Esophagus muscularis mucosa (tissue), 4 donors: ENCODE results near the gene MTMR11. TPM values are rescaled to one million over a fixed set of nuclear protein-coding genes. Genes with fewer than 3 reads are reported as not detected.
A peak's percentile ranks its signal among the peaks of the same experiment; 100 is the strongest.

Experiments used
- DNase-seq: peaks from one replicate; pipeline ENCODE4 v3.0.0-alpha.2; 2017; ENCODE audit errors: extremely low spot score
- H3K27ac ChIP-seq, 4 donors: fragments of 200-600 bp; sonication (generic); replicated peaks in 1 of 4; 1 replicate in 3 of 4; 2 replicates in 1 of 4; pipeline ENCODE4 v1.5.1; 2016 to 2019; ENCODE audit warnings: mild to moderate bottlenecking in 1 of 4
- H3K27me3 ChIP-seq, 4 donors: fragments of 200-600 bp; sonication (generic); one replicate each; pipeline versions ENCODE4 v1.5.1 to v1.6.0; 2016 to 2019
- H3K36me3 ChIP-seq, 4 donors: fragments of 200-600 bp; sonication (generic); one replicate each; pipeline ENCODE4 v1.5.1; 2016 to 2019
- H3K4me1 ChIP-seq, 4 donors: fragments of 200-600 bp; sonication (generic); one replicate each; pipeline ENCODE4 v1.5.1; 2016 to 2019
- H3K4me3 ChIP-seq, 4 donors: fragments of 200-600 bp; sonication (generic); 1 replicate in 2 of 4; 2 replicates in 2 of 4; pipeline ENCODE4 v1.5.1; 2016 to 2019; ENCODE audit warnings: mild to moderate bottlenecking in 4 of 4, moderate library complexity in 1 of 4
- H3K9me3 ChIP-seq, 4 donors: fragments of 200-600 bp; sonication (generic); 1 replicate in 3 of 4; 2 replicates in 1 of 4; pipeline ENCODE4 v1.5.1; 2016 to 2019
- EP300 ChIP-seq: sonication (generic); formaldehyde crosslinking; IDR thresholded peaks from one replicate; pipeline ENCODE4 v1.6.1; 2017; ENCODE audit warnings: antibody characterized with exemption
- POLR2A ChIP-seq: fragments of 450-650 bp; IDR thresholded peaks from one replicate; pipeline ENCODE4 v1.6.1; 2017; ENCODE audit warnings: antibody characterized with exemption, moderate library complexity, mild to moderate bottlenecking, low read depth
- POLR2AphosphoS5 ChIP-seq, 2 donors: sonication (generic); formaldehyde crosslinking; IDR thresholded peaks; one replicate each; pipeline ENCODE4 v1.6.1; 2017; ENCODE audit warnings: antibody characterized with exemption in 2 of 2
- WGBS: methylation state at CpG from one replicate; pipeline ENCODE4 v1.1.5; 2018; 5-methylcytosine and 5-hydroxymethylcytosine counted together
- intact Hi-C: fragments of 100-400 bp; cut with DNase I; formaldehyde crosslinking; loops from one replicate; pipeline ENCODE4 v1.15.1; 2023
- total RNA-seq, 4 donors: library from RNA; depleted of rRNA; stranded (reverse); fragments of >200 nt; gene quantifications; one replicate each; pipeline versions ENCODE4 v1.1.0 to v1.2.1, GENCODE V29; 2016
- TF ChIP-seq, protein P1 (sequence below), 3 experiments: fragments of 200-600 bp in 2 of 3; fragments of 450-650 bp in 1 of 3; sonication (generic) in 2 of 3; IDR thresholded peaks; one replicate each; pipeline ENCODE4 v1.5.1; 2017 to 2019; ENCODE audit warnings: antibody characterized with exemption in 3 of 3, mild to moderate bottlenecking in 2 of 3, moderate library complexity in 1 of 3

Gene MTMR11
- total RNA-seq, 4 donors from 2014 or later: 7.3 to 15.0 (median 10.5) TPM

DNA sequence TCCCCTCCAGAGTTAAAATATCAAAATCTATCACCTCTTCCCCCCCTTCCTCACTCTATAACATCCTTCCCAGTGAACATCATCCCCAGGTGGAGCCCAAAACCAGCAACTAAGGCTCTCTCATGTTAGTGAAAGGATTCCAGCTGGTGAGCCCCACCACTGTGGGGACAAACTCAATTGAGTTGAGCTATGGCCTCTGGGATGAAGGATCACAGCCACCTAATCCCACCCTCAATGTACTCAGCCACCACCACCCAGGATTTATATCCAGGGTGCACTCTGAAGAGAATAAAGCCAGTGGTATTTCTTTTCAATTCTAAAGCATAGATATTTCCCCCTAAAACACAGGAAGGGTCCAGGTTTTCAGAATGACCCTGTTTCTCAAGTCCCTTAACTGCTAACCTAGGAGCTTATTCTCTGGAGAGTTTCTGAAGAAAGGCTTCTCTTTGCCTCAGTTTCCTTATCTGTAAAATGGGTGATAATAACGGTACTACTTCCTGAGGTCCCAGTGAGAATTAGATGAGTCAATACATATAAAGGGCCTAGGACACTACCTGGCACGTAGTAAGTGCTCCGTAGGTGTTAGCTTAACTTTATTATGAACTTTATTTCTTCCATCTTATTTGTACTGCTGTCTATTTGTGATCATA is 53.0 kb downstream of the MTMR11 start:
- no peak for DNase-seq
- Histone ChIP-seq H3K4me1 (peaks cover 18 to 35% (median 21%) of the 10 kb centered on the region in 4 donors), H3K27me3 (peaks cover 0 to 3% (median 0%) of the 10 kb centered on the region in 4 donors), H3K36me3 (no peaks in the 10 kb centered on the region), H3K27ac (no peak overlapping the region), H3K4me3 (peak overlapping the region in 1 of 4 donors; percentile 92), H3K9me3 (no peaks in the 10 kb centered on the region)
- intact Hi-C loops: no loop called here
- WGBS: 84% methylated on average over 3 of the region's 3 CpGs
- TF ChIP-seq POLR2AphosphoS5 (IDR thresholded peaks at IDR 0.05) (no peak), POLR2A (no peak), EP300 (no peak)
- TF ChIP-seq, protein P1, sequence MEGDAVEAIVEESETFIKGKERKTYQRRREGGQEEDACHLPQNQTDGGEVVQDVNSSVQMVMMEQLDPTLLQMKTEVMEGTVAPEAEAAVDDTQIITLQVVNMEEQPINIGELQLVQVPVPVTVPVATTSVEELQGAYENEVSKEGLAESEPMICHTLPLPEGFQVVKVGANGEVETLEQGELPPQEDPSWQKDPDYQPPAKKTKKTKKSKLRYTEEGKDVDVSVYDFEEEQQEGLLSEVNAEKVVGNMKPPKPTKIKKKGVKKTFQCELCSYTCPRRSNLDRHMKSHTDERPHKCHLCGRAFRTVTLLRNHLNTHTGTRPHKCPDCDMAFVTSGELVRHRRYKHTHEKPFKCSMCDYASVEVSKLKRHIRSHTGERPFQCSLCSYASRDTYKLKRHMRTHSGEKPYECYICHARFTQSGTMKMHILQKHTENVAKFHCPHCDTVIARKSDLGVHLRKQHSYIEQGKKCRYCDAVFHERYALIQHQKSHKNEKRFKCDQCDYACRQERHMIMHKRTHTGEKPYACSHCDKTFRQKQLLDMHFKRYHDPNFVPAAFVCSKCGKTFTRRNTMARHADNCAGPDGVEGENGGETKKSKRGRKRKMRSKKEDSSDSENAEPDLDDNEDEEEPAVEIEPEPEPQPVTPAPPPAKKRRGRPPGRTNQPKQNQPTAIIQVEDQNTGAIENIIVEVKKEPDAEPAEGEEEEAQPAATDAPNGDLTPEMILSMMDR (IDR thresholded peaks at IDR 0.05): no peak

DNA sequence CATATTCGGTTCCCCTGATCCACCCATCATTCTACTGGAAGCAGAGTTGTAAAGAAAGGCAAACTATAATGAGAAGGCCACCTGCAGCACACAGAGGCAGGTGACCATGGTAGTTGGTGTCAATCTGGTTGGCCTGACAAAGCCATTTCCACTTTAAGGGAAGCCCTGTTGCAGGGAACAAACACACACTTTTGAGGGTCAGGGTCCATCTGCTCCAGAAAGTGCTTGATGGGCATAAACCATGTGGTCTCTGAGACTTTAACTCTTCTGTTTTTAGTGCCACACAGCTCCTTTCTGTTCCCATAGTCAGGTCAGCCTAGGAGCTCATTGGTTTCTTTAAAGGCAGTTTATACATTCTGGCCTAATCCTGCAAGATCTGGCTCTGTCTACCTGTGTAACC is 54.8 kb downstream of the MTMR11 start:
- 100% methylated on average over 1 of the region's 1 CpG for WGBS
- no peak for DNase-seq

DNA sequence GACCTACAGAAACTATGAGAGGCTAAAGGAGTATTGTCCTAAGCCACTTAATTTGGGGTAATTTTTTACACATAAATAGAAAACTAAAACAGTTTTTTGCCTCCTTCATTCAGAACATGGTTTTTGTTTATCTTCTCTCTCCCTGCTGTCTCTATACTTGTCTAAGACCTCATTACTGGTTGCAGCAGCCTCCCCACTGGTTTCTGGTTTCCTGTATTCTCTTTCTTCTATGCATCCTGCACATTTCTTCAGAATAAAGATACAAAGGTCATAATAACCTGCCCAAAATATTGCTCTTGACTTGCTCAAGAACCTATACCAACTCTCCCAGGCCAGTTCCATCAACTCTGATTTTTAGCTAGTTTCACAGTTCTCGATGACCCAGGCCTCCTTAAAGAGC is 57.1 kb downstream of the MTMR11 start:
- DNase-seq: no peak
- H3K27me3 ChIP-seq: no peaks in the 10 kb centered on the region
- no peak overlapping the region for H3K27ac ChIP-seq
- WGBS: 100% methylated on average over 1 of the region's 1 CpG
- no peak overlapping the region for H3K4me3 ChIP-seq
- peaks cover 12 to 18% (median 14%) of the 10 kb centered on the region in 4 donors for H3K4me1 ChIP-seq
- H3K36me3 ChIP-seq: no peaks in the 10 kb centered on the region
- no peaks in the 10 kb centered on the region for H3K9me3 ChIP-seq
- TF ChIP-seq EP300: no peak
- TF ChIP-seq, protein P1 (IDR thresholded peaks at IDR 0.05): no peak
- TF ChIP-seq POLR2A: no peak
- no peak for TF ChIP-seq POLR2AphosphoS5 (IDR thresholded peaks at IDR 0.05)
- intact Hi-C loops: no loop called here

More for the DNA sequence above, 54.8 kb downstream of the MTMR11 start:
- no peaks in the 10 kb centered on the region for H3K36me3 ChIP-seq
- H3K4me3 ChIP-seq: no peak overlapping the region
- intact Hi-C loops: no loop called here
- TF ChIP-seq POLR2AphosphoS5 (IDR thresholded peaks at IDR 0.05) (no peak), POLR2A (no peak), EP300 (no peak)
- TF ChIP-seq, protein P1 (IDR thresholded peaks at IDR 0.05): no peak
- H3K27me3 ChIP-seq: peaks cover 0 to 3% (median 0%) of the 10 kb centered on the region in 4 donors
- H3K4me1 ChIP-seq: peaks cover 18 to 26% (median 21%) of the 10 kb centered on the region in 4 donors
- H3K27ac ChIP-seq: no peak overlapping the region
- no peaks in the 10 kb centered on the region for H3K9me3 ChIP-seq

Other genes with a start within 250 kb of the MTMR11 start
- 10 to 100 TPM in 1 of 4 donors, 1 to 10 TPM in 2, under 1 TPM in 1; 0.17 to 23.2 (median 3.6) TPM for gene FCGR1A, start 154.2 kb downstream of the MTMR11 start, total RNA-seq
- 10 to 100 TPM; 31.1 to 45.8 (median 41.6) TPM for gene BOLA1, start 37.3 kb downstream of the MTMR11 start, total RNA-seq
- 1 to 10 TPM; 3.3 to 8.6 (median 5.5) TPM for gene SV2A, start 19.0 kb downstream of the MTMR11 start, total RNA-seq
- 10 to 100 TPM; 12.1 to 21.6 (median 14.0) TPM for gene SF3B4, start 9.1 kb downstream of the MTMR11 start, total RNA-seq
- 10 to 100 TPM; 23.7 to 41.1 (median 30.4) TPM for gene OTUD7B, start 73.8 kb upstream of the MTMR11 start, total RNA-seq
- gene VPS45, start 130.9 kb upstream of the MTMR11 start, total RNA-seq: 10 to 100 TPM; 38.9 to 56.5 (median 44.9) TPM
- 100 to 1,000 TPM; 294 to 426 (median 337) TPM for gene PLEKHO1, start 213.0 kb upstream of the MTMR11 start, total RNA-seq